Lower leg skin (tissue), 3 donors: Measurements from ENCODE around the gene ANKRD9.

Experiments used
- CTCF ChIP-seq, 3 donors: fragments of 450-650 bp; IDR thresholded peaks; one replicate each; pipeline ENCODE4 v1.5.1; 2016; ENCODE audit warnings: antibody characterized with exemption in 3 of 3, mild to moderate bottlenecking in 3 of 3, moderate library complexity in 2 of 3
- POLR2A ChIP-seq, 2 donors: fragments of 450-650 bp; IDR thresholded peaks; one replicate each; pipeline ENCODE4 v1.6.1; 2016 to 2017; ENCODE audit warnings: antibody characterized with exemption in 2 of 2, mild to moderate bottlenecking in 1 of 2, moderate library complexity in 1 of 2

- no peak for TF ChIP-seq CTCF (IDR thresholded peaks at IDR 0.05)
- no peak for TF ChIP-seq POLR2A (IDR thresholded peaks at IDR 0.05)
Measured at GRCh38 chr14:102486513-102487203, 22.9 kb downstream of the ANKRD9 start.
